CD4-positive, alpha-beta T cell treated with Interleukin-4 for 1 hour (primary cell): ENCODE results near the gene DNAH9.

Source experiments
- DNase-seq, 2 donors: peaks; one replicate each; pipeline ENCODE4 v3.0.0-alpha.2; 2020 to 2022

Gene DNAH9

GRCh38 chr17:11608396-11608795 is 10.1 kb downstream of the DNAH9 start:
- no peak for DNase-seq

- no peak for DNase-seq
Measured at GRCh38 chr17:11610999-11611566, 12.8 kb downstream of the DNAH9 start.

- no peak for DNase-seq
Measured at GRCh38 chr17:11612956-11613355, 14.7 kb downstream of the DNAH9 start.

GRCh38 chr17:11618861-11619566 is 20.7 kb downstream of the DNAH9 start:
- DNase-seq: no peak

GRCh38 chr17:11622492-11622891 is 24.2 kb downstream of the DNAH9 start:
- DNase-seq: no peak

- DNase-seq: no peak
Measured at GRCh38 chr17:11624976-11625375, 26.7 kb downstream of the DNAH9 start.

GRCh38 chr17:11625878-11626277 is 27.6 kb downstream of the DNAH9 start:
- no peak for DNase-seq

GRCh38 chr17:11627301-11627940 is 29.2 kb downstream of the DNAH9 start:
- DNase-seq: no peak

- DNase-seq: no peak
Measured at GRCh38 chr17:11628374-11628773, 30.1 kb downstream of the DNAH9 start.

GRCh38 chr17:11628831-11629230 is 30.6 kb downstream of the DNAH9 start:
- DNase-seq: no peak

GRCh38 chr17:11636771-11637170 is 38.5 kb downstream of the DNAH9 start:
- DNase-seq: no peak

- no peak for DNase-seq
Measured at GRCh38 chr17:11637796-11638195, 39.5 kb downstream of the DNAH9 start.

- no peak for DNase-seq
Measured at GRCh38 chr17:11638700-11639265, 40.5 kb downstream of the DNAH9 start.

- DNase-seq: no peak
Measured at GRCh38 chr17:11639736-11640462, 41.6 kb downstream of the DNAH9 start.

- DNase-seq: no peak
Measured at GRCh38 chr17:11640463-11640814, 42.2 kb downstream of the DNAH9 start.

GRCh38 chr17:11641521-11642275 is 43.4 kb downstream of the DNAH9 start:
- no peak for DNase-seq

- DNase-seq: no peak
Measured at GRCh38 chr17:11642655-11643054, 44.4 kb downstream of the DNAH9 start.

GRCh38 chr17:11643851-11644250 is 45.6 kb downstream of the DNAH9 start:
- no peak for DNase-seq

- peak; percentile 16 to 31 for DNase-seq
Measured at GRCh38 chr17:11644265-11645212, 46.3 kb downstream of the DNAH9 start.

GRCh38 chr17:11645426-11645825 is 47.2 kb downstream of the DNAH9 start:
- no peak for DNase-seq

- DNase-seq: no peak
Measured at GRCh38 chr17:11651089-11651488, 52.8 kb downstream of the DNAH9 start.
